Endothelial cell of umbilical vein (primary cell): Measurements from ENCODE around the gene SSTR5. TPM values are rescaled to one million over a fixed set of nuclear protein-coding genes. Genes with fewer than 3 reads are reported as not detected.

Experiments used
- BruUV-seq: library from RNA; stranded (reverse); fragments of 400-500 nt; replicated peaks from 2 replicates; lab custom pipeline; 2021; lab: Mats Ljungman, UMichigan
- CTCF ChIA-PET: fragments of 300-600, 350-600 bp; sonication (Branson Sonifier 250); formaldehyde crosslinking; loops from one replicate; lab custom pipeline; 2021; ENCODE audit warnings: antibody characterized with exemption, inconsistent platforms; lab: Charles Lee
- POLR2A ChIA-PET: fragments of 300-600, 350-600 bp; sonication (Branson Sonifier 250); formaldehyde crosslinking; loops from one replicate; lab custom pipeline; 2021; ENCODE audit warnings: antibody characterized with exemption, inconsistent platforms; lab: Charles Lee
- DNase-seq: peaks from one replicate; pipeline ENCODE4 v3.0.0-alpha.2; 2011; ENCODE audit warnings: low read depth, low spot score
- FAIRE-seq: peaks from 2 replicates; lab custom pipeline; 2011; peaks lifted over from hg19 to GRCh38; lab: Jason Lieb, UNC
- H2AFZ ChIP-seq: 2 replicates; pipeline ENCODE4 v1.6.0; 2012; ENCODE audit warnings: low read depth, low read length, control low read depth, inconsistent platforms
- H3K27ac ChIP-seq: 2 replicates; pipeline ENCODE4 v1.5.1; 2011; ENCODE audit warnings: low read depth, mild to moderate bottlenecking, control low read depth, low read length, moderate library complexity; ENCODE audit not compliant: insufficient read depth
- H3K27me3 ChIP-seq, 2 experiments: 2 replicates each; pipeline versions ENCODE4 v1.6.0 to v1.6.1; 2011; ENCODE audit warnings: low read length in 2 of 2, mixed read lengths in 1 of 2; ENCODE audit not compliant: control insufficient read depth in 2 of 2, insufficient read depth in 2 of 2
- H3K36me3 ChIP-seq, 2 experiments: 2 replicates in 1 of 2; 3 replicates in 1 of 2; pipeline ENCODE4 v1.5.1; 2011; ENCODE audit warnings: low read length in 2 of 2, mild to moderate bottlenecking in 1 of 2, moderate library complexity in 1 of 2; ENCODE audit not compliant: control insufficient read depth in 2 of 2, insufficient read depth in 2 of 2; ENCODE audit errors: extremely low read depth in 1 of 2
- H3K4me1 ChIP-seq: 3 replicates; pipeline ENCODE4 v1.5.1; 2011; ENCODE audit warnings: mild to moderate bottlenecking, low read length; ENCODE audit not compliant: control insufficient read depth, insufficient read depth; ENCODE audit errors: extremely low read depth
- H3K4me2 ChIP-seq: 2 replicates; pipeline ENCODE4 v1.6.1; 2011; ENCODE audit warnings: low read length, control low read depth, mixed read lengths; ENCODE audit not compliant: insufficient read depth
- H3K4me3 ChIP-seq, 3 experiments: fragments of 200-600 bp in 1 of 3; sonication (generic), shearing (Covaris generic) in 1 of 3; replicated peaks in 1 of 3; 2 replicates each; pipeline ENCODE4 v1.5.1; 2011 to 2016; ENCODE audit warnings: control low read depth in 3 of 3, low read length in 3 of 3, mild to moderate bottlenecking in 2 of 3, inconsistent platforms in 1 of 3, low read depth in 1 of 3, moderate library complexity in 1 of 3; ENCODE audit not compliant: insufficient read depth in 1 of 3
- H3K79me2 ChIP-seq: 2 replicates; pipeline ENCODE4 v1.6.0; 2012; ENCODE audit warnings: low read length, inconsistent platforms; ENCODE audit not compliant: control insufficient read depth, insufficient read depth
- H3K9ac ChIP-seq: replicated peaks from 2 replicates; pipeline ENCODE3; 2011; ENCODE audit warnings: low read length, control low read depth; ENCODE audit not compliant: insufficient read depth; ENCODE audit errors: extremely low read depth
- H3K9me1 ChIP-seq: replicated peaks from 3 replicates; pipeline ENCODE4 v1.6.0; 2011; ENCODE audit warnings: mild to moderate bottlenecking, low read length; ENCODE audit not compliant: control insufficient read depth, insufficient read depth; ENCODE audit errors: extremely low read depth
- H3K9me3 ChIP-seq: replicated peaks from 2 replicates; pipeline ENCODE4 v1.5.1; 2012; ENCODE audit warnings: low read length, inconsistent platforms; ENCODE audit not compliant: control insufficient read depth, insufficient read depth
- H4K20me1 ChIP-seq: replicated peaks from 2 replicates; pipeline ENCODE3; 2011; ENCODE audit warnings: mild to moderate bottlenecking, low read length; ENCODE audit not compliant: control insufficient read depth, insufficient read depth; ENCODE audit errors: extremely low read depth
- EZH2 ChIP-seq: IDR thresholded peaks from 2 replicates; pipeline ENCODE4 v1.6.1; 2012; ENCODE audit warnings: borderline replicate concordance, low read depth, mild to moderate bottlenecking, moderate library complexity, low read length, inconsistent platforms; ENCODE audit not compliant: severe bottlenecking
- JUN ChIP-seq: IDR thresholded peaks from 2 replicates; pipeline ENCODE4 v1.6.1; 2011; ENCODE audit warnings: borderline replicate concordance, low read depth; ENCODE audit not compliant: insufficient read length, insufficient read depth
- POLR2A ChIP-seq: IDR thresholded peaks from 2 replicates; pipeline ENCODE4 v1.6.1; 2012; ENCODE audit warnings: low read depth, mild to moderate bottlenecking, control low read depth, low read length
- dilution Hi-C: fragments of 300-500 bp; cut with MboI; formaldehyde crosslinking; loops from one replicate; pipeline ENCODE4 v1.15.0; 2019; ENCODE audit warnings: low sequenced_read_pairs; ENCODE audit not compliant: extremely low pct_ligation_motif_present
- intact Hi-C: fragments of 100-400 bp; cut with micrococcal nuclease; formaldehyde crosslinking; loops from one replicate; pipeline ENCODE4 v1.10.0; 2022
- polyA plus RNA-seq, 4 experiments: library from polyadenylated mRNA; depleted of rRNA in 3 of 4; stranded (reverse) in 3 of 4; unstranded in 1 of 4; fragments of >200 nt; gene quantifications; 2 replicates each; pipeline versions ENCODE4 v1.2.1 to v1.2.3, GENCODE V29; 2011 to 2012; ENCODE audit warnings: missing spikeins in 1 of 4
- total RNA-seq: library from RNA; stranded (reverse); gene quantifications from 2 replicates; pipeline ENCODE4 v1.2.3, GENCODE V29; 2021
- TF ChIP-seq, protein P1 (sequence below): IDR thresholded peaks from 2 replicates; pipeline ENCODE4 v1.6.1; 2011; ENCODE audit not compliant: insufficient read depth, insufficient read length

The SSTR5 gene
- total and polyA plus RNA-seq, 2 donors (not counting 3 experiments of a cell fraction or from before 2014, with no cell fraction given): 0.24 to 0.52 TPM

DNA sequence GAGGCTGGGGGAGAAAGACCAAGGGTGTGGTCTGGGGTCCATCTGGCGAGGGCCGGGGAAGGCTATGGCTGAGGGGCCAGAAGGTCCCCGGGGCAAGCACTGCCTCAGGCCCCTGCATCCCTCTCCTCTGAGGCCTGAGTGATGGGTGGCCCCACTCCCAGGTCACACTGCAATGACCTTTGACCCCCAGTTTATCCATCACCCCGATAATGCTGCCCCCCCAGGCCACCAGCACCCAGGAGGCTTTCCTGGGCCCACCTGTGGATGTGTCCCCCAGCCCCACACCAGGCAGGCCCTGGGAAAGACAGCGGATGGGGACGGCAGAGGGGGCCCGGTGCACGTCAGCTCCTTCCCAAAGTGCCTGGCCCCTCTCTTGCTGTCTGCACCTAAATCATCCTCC lies 57.8 kb downstream of the SSTR5 start:
- Histone ChIP-seq H3K4me2 (no peak overlapping the region), H3K27me3 (no peaks in the 10 kb centered on the region), H3K36me3 (no peaks in the 10 kb centered on the region), H3K27ac (no peak overlapping the region), H3K9me1 (no peaks in the 10 kb centered on the region), H2AFZ (no peak overlapping the region), H4K20me1 (no peaks in the 10 kb centered on the region), H3K4me3 (no peak overlapping the region), H3K9ac (no peak overlapping the region), H3K79me2 (no peaks in the 10 kb centered on the region), H3K4me1 (no peaks in the 10 kb centered on the region), H3K9me3 (no peaks in the 10 kb centered on the region)
- no TSS peak for BruUV-seq
- CTCF ChIA-PET: no interaction called here
- dilution Hi-C loops (no loop called here), intact Hi-C loops (no loop called here)
- FAIRE-seq (no peak), DNase-seq (no peak)
- TF ChIP-seq EZH2: no peak
- no peak for TF ChIP-seq POLR2A
- no peak for TF ChIP-seq JUN
- TF ChIP-seq, protein P1, sequence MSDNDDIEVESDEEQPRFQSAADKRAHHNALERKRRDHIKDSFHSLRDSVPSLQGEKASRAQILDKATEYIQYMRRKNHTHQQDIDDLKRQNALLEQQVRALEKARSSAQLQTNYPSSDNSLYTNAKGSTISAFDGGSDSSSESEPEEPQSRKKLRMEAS: no peak
- POLR2A ChIA-PET: interaction anchor here (0.6 kb wide), 1 partner anchor 56 kb away, joined by 3 read pairs; no protein-coding TSS in a partner anchor

Other genes with a start within 250 kb of the SSTR5 start
- gene LMF1, start 101.8 kb upstream of the SSTR5 start, total RNA-seq: 12.5 and 17.8 TPM in 2 replicates
- gene LMF1, start 101.8 kb upstream of the SSTR5 start, polyA plus RNA-seq: 14.3 and 17.8 TPM in 2 replicates
- gene SOX8, start 91.0 kb upstream of the SSTR5 start, total RNA-seq: 0.42 and 0.53 TPM in 2 replicates
- 0.52 and 0.72 TPM in 2 replicates for gene SOX8, start 91.0 kb upstream of the SSTR5 start, polyA plus RNA-seq
- gene C1QTNF8, start 23.5 kb downstream of the SSTR5 start, total RNA-seq: not detected in 2 replicates
- gene C1QTNF8, start 23.5 kb downstream of the SSTR5 start, polyA plus RNA-seq: not detected in 2 replicates
- gene CACNA1H, start 80.4 kb downstream of the SSTR5 start, total RNA-seq: not detected in 2 replicates
- gene CACNA1H, start 80.4 kb downstream of the SSTR5 start, polyA plus RNA-seq: 0.03 and 0.05 TPM in 2 replicates
- gene TPSG1, start 152.5 kb downstream of the SSTR5 start, total RNA-seq: not detected in 2 replicates
- gene TPSG1, start 152.5 kb downstream of the SSTR5 start, polyA plus RNA-seq: not detected in 2 replicates
- not detected in 2 replicates for gene TPSB2, start 157.4 kb downstream of the SSTR5 start, total RNA-seq
- gene TPSB2, start 157.4 kb downstream of the SSTR5 start, polyA plus RNA-seq: not detected in 2 replicates
- gene TPSAB1, start 168.0 kb downstream of the SSTR5 start, total RNA-seq: not detected in 2 replicates
- gene TPSAB1, start 168.0 kb downstream of the SSTR5 start, polyA plus RNA-seq: not detected in 2 replicates
- gene TPSD1, start 183.3 kb downstream of the SSTR5 start, total RNA-seq: not detected in 2 replicates
- not detected in 2 replicates for gene TPSD1, start 183.3 kb downstream of the SSTR5 start, polyA plus RNA-seq
- 230 and 233 TPM in 2 replicates for gene UBE2I, start 236.9 kb downstream of the SSTR5 start, total RNA-seq
- 121 and 122 TPM in 2 replicates for gene UBE2I, start 236.9 kb downstream of the SSTR5 start, polyA plus RNA-seq